ENCODE measurements around the gene NFIX.

The NFIX gene

GRCh38 chr19:13016245-13016627 lies 21.0 kb downstream of the NFIX start:
- H3K27me3 Mint-ChIP-seq: peaks cover 64% of the 10 kb centered on the region
- H3K4me3 Mint-ChIP-seq: no peak overlapping the region
- ATAC-seq (replicated peaks; ENCODE audit: extremely low read depth, poor library complexity, severe bottlenecking): no peak
- DNase-seq (ENCODE audit: low spot score in 2 of 2): no peak
- no peaks in the 10 kb centered on the region for H3K9me3 Mint-ChIP-seq
- H3K27ac Mint-ChIP-seq (ENCODE audit: low read depth): no peak overlapping the region
- peaks cover 24% of the 10 kb centered on the region for H3K4me1 Mint-ChIP-seq
- H3K36me3 Mint-ChIP-seq (ENCODE audit: insufficient read depth): peaks cover 12% of the 10 kb centered on the region

- peaks cover 12% of the 10 kb centered on the region for H3K36me3 Mint-ChIP-seq (ENCODE audit: insufficient read depth)
- ATAC-seq (replicated peaks; ENCODE audit: extremely low read depth, poor library complexity, severe bottlenecking) (no peak), DNase-seq (ENCODE audit: low spot score in 2 of 2) (no peak)
- H3K27me3 Mint-ChIP-seq: peaks cover 59% of the 10 kb centered on the region
- no peaks in the 10 kb centered on the region for H3K9me3 Mint-ChIP-seq
- H3K4me1 Mint-ChIP-seq: peaks cover 24% of the 10 kb centered on the region
- no peak overlapping the region for H3K4me3 Mint-ChIP-seq
- H3K27ac Mint-ChIP-seq (ENCODE audit: low read depth): no peak overlapping the region
These were observed 21.5 kb downstream of the NFIX start for GRCh38 chr19:13016628-13017305.

GRCh38 chr19:13017306-13018034 lies 22.2 kb downstream of the NFIX start:
- peaks cover 23% of the 10 kb centered on the region for H3K4me1 Mint-ChIP-seq
- H3K9me3 Mint-ChIP-seq: no peaks in the 10 kb centered on the region
- H3K36me3 Mint-ChIP-seq (ENCODE audit: insufficient read depth): peaks cover 12% of the 10 kb centered on the region
- H3K27ac Mint-ChIP-seq (ENCODE audit: low read depth): no peak overlapping the region
- no peak overlapping the region for H3K4me3 Mint-ChIP-seq
- ATAC-seq (replicated peaks; ENCODE audit: extremely low read depth, poor library complexity, severe bottlenecking) (no peak), DNase-seq (ENCODE audit: low spot score in 2 of 2) (no peak)
- H3K27me3 Mint-ChIP-seq: peaks cover 52% of the 10 kb centered on the region

GRCh38 chr19:13018035-13018914 lies 23.0 kb downstream of the NFIX start:
- H3K27ac Mint-ChIP-seq (ENCODE audit: low read depth): no peak overlapping the region
- peaks cover 21% of the 10 kb centered on the region for H3K4me1 Mint-ChIP-seq
- H3K9me3 Mint-ChIP-seq: no peaks in the 10 kb centered on the region
- ATAC-seq (replicated peaks; ENCODE audit: extremely low read depth, poor library complexity, severe bottlenecking) (no peak), DNase-seq (ENCODE audit: low spot score in 2 of 2) (no peak)
- H3K4me3 Mint-ChIP-seq: no peak overlapping the region
- peaks cover 45% of the 10 kb centered on the region for H3K27me3 Mint-ChIP-seq
- peaks cover 11% of the 10 kb centered on the region for H3K36me3 Mint-ChIP-seq (ENCODE audit: insufficient read depth)

GRCh38 chr19:13019332-13019731 lies 24.1 kb downstream of the NFIX start:
- ATAC-seq (replicated peaks; ENCODE audit: extremely low read depth, poor library complexity, severe bottlenecking) (no peak), DNase-seq (ENCODE audit: low spot score in 2 of 2) (no peak)
- Mint-ChIP-seq H3K9me3 (no peaks in the 10 kb centered on the region), H3K4me3 (no peak overlapping the region), H3K27ac (ENCODE audit: low read depth) (no peak overlapping the region), H3K36me3 (ENCODE audit: insufficient read depth) (peaks cover 12% of the 10 kb centered on the region), H3K4me1 (peaks cover 22% of the 10 kb centered on the region), H3K27me3 (peaks cover 45% of the 10 kb centered on the region)

GRCh38 chr19:13020002-13020414 lies 24.7 kb downstream of the NFIX start:
- peaks cover 45% of the 10 kb centered on the region for H3K27me3 Mint-ChIP-seq
- no peak for DNase-seq (ENCODE audit: low spot score in 2 of 2)
- no peak overlapping the region for H3K27ac Mint-ChIP-seq (ENCODE audit: low read depth)
- H3K4me3 Mint-ChIP-seq: no peak overlapping the region
- no peak for ATAC-seq (replicated peaks; ENCODE audit: extremely low read depth, poor library complexity, severe bottlenecking)
- H3K36me3 Mint-ChIP-seq (ENCODE audit: insufficient read depth): peaks cover 11% of the 10 kb centered on the region
- peaks cover 21% of the 10 kb centered on the region for H3K4me1 Mint-ChIP-seq
- no peaks in the 10 kb centered on the region for H3K9me3 Mint-ChIP-seq

- ATAC-seq (replicated peaks; ENCODE audit: extremely low read depth, poor library complexity, severe bottlenecking) (no peak), DNase-seq (ENCODE audit: low spot score in 2 of 2) (no peak)
- H3K4me1 Mint-ChIP-seq: peaks cover 21% of the 10 kb centered on the region
- H3K27ac Mint-ChIP-seq (ENCODE audit: low read depth): no peak overlapping the region
- peak overlapping the region; percentile 39 for H3K4me3 Mint-ChIP-seq
- peaks cover 48% of the 10 kb centered on the region for H3K27me3 Mint-ChIP-seq
- H3K9me3 Mint-ChIP-seq: no peaks in the 10 kb centered on the region
- H3K36me3 Mint-ChIP-seq (ENCODE audit: insufficient read depth): peaks cover 11% of the 10 kb centered on the region
These were observed 27.0 kb downstream of the NFIX start for GRCh38 chr19:13022111-13022858.

- ATAC-seq (replicated peaks; ENCODE audit: extremely low read depth, poor library complexity, severe bottlenecking): no peak
- H3K9me3 Mint-ChIP-seq: no peaks in the 10 kb centered on the region
- H3K4me3 Mint-ChIP-seq: peak overlapping the region; percentile 82
- no peak for DNase-seq (ENCODE audit: low spot score in 2 of 2)
- H3K27me3 Mint-ChIP-seq: peaks cover 41% of the 10 kb centered on the region
- peaks cover 11% of the 10 kb centered on the region for H3K36me3 Mint-ChIP-seq (ENCODE audit: insufficient read depth)
- H3K4me1 Mint-ChIP-seq: peaks cover 21% of the 10 kb centered on the region
- peak overlapping the region; percentile 80 for H3K27ac Mint-ChIP-seq (ENCODE audit: low read depth)
These were observed 27.8 kb downstream of the NFIX start for GRCh38 chr19:13022859-13023636.

GRCh38 chr19:13023656-13024055 lies 28.4 kb downstream of the NFIX start:
- Mint-ChIP-seq H3K4me1 (peaks cover 21% of the 10 kb centered on the region), H3K27ac (ENCODE audit: low read depth) (peak overlapping the region; percentile 80), H3K4me3 (peak overlapping the region; percentile 82), H3K9me3 (no peaks in the 10 kb centered on the region), H3K27me3 (peaks cover 40% of the 10 kb centered on the region), H3K36me3 (ENCODE audit: insufficient read depth) (peaks cover 11% of the 10 kb centered on the region)
- no peak for ATAC-seq (replicated peaks; ENCODE audit: extremely low read depth, poor library complexity, severe bottlenecking)
- DNase-seq (ENCODE audit: low spot score in 2 of 2): no peak

GRCh38 chr19:13024126-13024950 lies 29.1 kb downstream of the NFIX start:
- ATAC-seq (replicated peaks; ENCODE audit: extremely low read depth, poor library complexity, severe bottlenecking): no peak
- H3K27ac Mint-ChIP-seq (ENCODE audit: low read depth): no peak overlapping the region
- H3K27me3 Mint-ChIP-seq: peaks cover 40% of the 10 kb centered on the region
- H3K36me3 Mint-ChIP-seq (ENCODE audit: insufficient read depth): peaks cover 11% of the 10 kb centered on the region
- no peak for DNase-seq (ENCODE audit: low spot score in 2 of 2)
- peak overlapping the region; percentile 82 for H3K4me3 Mint-ChIP-seq
- H3K9me3 Mint-ChIP-seq: no peaks in the 10 kb centered on the region
- peaks cover 21% of the 10 kb centered on the region for H3K4me1 Mint-ChIP-seq
